Measurements from ENCODE around the gene DNAJB1.

DNAJB1 gene

DNA sequence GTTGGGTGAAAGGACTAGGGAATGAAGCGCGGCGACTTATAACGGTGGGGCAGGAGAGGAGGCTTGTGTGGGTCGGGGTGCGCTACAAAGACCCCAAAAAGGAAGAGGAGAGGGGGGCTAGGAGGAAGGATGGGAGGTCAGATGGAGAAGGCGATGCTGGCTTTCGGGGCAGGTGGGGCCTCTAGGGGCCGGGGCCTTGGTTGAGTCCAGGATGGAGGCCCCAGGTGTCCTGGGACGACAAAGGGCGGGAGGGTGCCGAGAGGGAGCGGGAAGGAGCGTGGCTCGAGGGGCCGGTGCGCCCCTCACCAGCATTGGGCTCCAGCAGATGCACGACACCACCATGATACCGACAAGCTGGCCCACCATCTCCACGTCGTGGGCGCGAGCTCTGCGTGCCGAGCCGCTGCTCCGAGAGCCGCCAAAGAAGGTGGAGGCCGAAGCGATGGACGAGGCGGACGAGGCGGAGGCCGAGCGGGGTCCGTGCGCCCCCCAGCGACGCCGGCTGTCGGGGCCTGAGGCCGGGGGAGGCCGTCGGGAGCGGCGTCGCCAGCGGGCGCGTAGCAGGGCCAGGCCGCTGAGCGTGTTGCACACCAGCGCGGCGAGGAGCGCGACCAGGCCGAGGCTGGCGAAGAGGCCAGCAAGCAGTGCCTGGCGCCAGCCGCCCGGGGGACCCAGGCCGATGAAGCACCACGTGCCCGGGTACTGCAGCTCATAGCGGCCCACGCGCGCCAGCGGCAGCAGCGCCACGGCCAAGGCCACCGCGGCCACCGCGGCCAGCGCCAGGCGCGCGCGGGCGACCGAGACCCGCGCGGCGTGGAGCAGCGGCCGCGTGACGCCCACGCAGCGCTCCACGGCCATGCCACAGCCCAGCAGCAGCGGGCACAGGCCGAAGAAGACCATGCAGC is 44.9 kb downstream of the DNAJB1 start:
- DNase-seq (ENCODE audit: low read depth) = no peak

GRCh38 chr19:14472202-14472938 is 45.8 kb downstream of the DNAJB1 start:
- DNase-seq (ENCODE audit: low read depth) = peak; percentile 74

- DNase-seq (ENCODE audit: low read depth) = no peak
These were observed 46.6 kb downstream of the DNAJB1 start for GRCh38 chr19:14471436-14472187.

GRCh38 chr19:14470031-14470876 is 47.9 kb downstream of the DNAJB1 start:
- DNase-seq (ENCODE audit: low read depth) = no peak

DNA sequence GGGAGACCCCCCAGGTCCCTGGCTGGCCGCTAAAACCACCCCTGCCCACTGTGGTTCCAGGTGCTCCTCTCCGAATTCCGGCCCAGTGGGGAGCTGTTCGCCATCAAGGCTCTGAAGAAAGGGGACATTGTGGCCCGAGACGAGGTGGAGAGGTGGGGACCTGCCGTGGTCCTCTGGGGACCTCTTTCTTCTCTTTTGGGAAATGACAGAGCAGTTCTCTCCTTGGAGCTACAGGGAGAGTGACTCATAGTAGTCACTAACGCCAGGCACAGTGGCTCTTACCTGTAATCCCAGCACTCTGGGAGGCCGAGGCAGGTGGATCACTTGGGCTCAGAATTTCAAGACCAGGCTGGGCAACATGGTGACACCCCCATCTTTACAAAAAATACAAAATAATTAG is 50.4 kb downstream of the DNAJB1 start:
- DNase-seq (ENCODE audit: low read depth) = no peak

- DNase-seq (ENCODE audit: low read depth) = no peak
These were observed 50.8 kb downstream of the DNAJB1 start for GRCh38 chr19:14467391-14467790.
